ENCODE data around the gene INSR.

INSR gene

DNA sequence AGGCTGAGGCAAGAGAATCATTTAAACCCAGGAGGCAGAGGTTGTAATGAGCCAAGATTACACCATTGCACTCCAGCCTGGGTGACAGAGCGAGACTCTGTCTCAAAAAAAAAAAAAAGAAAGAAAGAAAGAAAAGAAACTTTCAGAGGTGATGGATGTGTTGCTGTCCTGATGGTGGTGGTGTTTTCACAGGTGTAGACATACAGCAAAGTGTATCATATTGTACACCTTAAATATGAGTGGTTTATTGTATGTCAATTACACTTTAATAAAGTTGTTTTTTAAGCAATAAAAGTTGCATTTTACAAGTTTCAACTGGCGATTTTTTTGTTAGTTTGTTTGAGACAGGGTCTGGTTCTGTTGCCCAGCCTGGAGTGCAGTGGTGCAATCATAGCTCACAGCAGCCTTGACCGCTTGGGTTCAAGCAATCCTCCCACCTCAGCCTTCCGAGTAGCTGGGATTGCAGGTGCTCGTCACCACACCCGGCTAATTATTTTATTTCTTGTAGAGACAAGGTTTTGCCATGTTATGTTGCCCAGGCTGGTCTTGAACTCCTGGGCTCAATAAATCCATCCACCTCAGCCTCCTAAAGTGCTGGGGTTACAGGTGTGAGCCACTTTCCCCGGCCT lies 13.5 kb upstream of the INSR start:
- Histone ChIP-seq H3K4me2 (ENCODE audit: low read length) (no peak overlapping the region), H3K27me3 (ENCODE audit: low read depth, low read length) (no peaks in the 10 kb centered on the region), H3K4me1 (ENCODE audit: low read length) (no peaks in the 10 kb centered on the region), H3K79me2 (ENCODE audit: low read length) (no peaks in the 10 kb centered on the region), H3K9me3 (ENCODE audit: insufficient read depth, low read length) (no peaks in the 10 kb centered on the region), H4K20me1 (ENCODE audit: insufficient read depth, low read length) (no peaks in the 10 kb centered on the region), H3K4me3 (ENCODE audit: low read length) (no peak overlapping the region), H3K27ac (ENCODE audit: low read length) (no peak overlapping the region), H2AFZ (ENCODE audit: low read depth, low read length) (no peak overlapping the region), H3K36me3 (replicated peaks; ENCODE audit: low read depth, low read length) (no peaks in the 10 kb centered on the region), H3K9ac (ENCODE audit: low read length) (no peak overlapping the region)
- no peak for TF ChIP-seq EZH2phosphoT487 (IDR thresholded peaks at IDR 0.05; ENCODE audit: low read depth)
- TF ChIP-seq, protein P1, sequence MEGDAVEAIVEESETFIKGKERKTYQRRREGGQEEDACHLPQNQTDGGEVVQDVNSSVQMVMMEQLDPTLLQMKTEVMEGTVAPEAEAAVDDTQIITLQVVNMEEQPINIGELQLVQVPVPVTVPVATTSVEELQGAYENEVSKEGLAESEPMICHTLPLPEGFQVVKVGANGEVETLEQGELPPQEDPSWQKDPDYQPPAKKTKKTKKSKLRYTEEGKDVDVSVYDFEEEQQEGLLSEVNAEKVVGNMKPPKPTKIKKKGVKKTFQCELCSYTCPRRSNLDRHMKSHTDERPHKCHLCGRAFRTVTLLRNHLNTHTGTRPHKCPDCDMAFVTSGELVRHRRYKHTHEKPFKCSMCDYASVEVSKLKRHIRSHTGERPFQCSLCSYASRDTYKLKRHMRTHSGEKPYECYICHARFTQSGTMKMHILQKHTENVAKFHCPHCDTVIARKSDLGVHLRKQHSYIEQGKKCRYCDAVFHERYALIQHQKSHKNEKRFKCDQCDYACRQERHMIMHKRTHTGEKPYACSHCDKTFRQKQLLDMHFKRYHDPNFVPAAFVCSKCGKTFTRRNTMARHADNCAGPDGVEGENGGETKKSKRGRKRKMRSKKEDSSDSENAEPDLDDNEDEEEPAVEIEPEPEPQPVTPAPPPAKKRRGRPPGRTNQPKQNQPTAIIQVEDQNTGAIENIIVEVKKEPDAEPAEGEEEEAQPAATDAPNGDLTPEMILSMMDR (IDR thresholded peaks at IDR 0.05; ENCODE audit: low read depth, low read length), result no peak

DNA sequence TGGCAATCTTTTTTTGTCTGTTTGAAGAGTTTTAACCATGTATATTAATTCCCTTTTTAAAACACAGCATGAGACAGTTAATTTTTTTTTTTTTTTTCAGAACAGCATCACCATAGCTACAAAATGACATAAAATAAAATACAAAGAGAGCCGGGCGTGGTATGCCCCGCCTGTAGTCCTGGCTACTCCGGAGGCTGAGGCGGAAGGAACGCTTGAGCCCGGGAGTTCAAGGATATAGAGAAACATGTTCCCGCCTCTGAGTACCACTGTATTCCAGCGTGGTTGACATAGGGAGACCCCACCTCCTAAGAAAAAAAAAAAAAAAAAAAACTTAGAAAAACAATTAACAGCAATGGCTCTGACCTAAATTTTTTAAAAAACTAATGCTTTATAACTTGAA lies 10.0 kb upstream of the INSR start:
- H3K27ac ChIP-seq (ENCODE audit: low read length), result no peak overlapping the region
- H3K4me2 ChIP-seq (ENCODE audit: low read length), result no peak overlapping the region
- H4K20me1 ChIP-seq (ENCODE audit: insufficient read depth, low read length), result no peaks in the 10 kb centered on the region
- H3K36me3 ChIP-seq (replicated peaks; ENCODE audit: low read depth, low read length), result no peaks in the 10 kb centered on the region
- no peaks in the 10 kb centered on the region for H3K79me2 ChIP-seq (ENCODE audit: low read length)
- H3K9me3 ChIP-seq (ENCODE audit: insufficient read depth, low read length), result no peaks in the 10 kb centered on the region
- H2AFZ ChIP-seq (ENCODE audit: low read depth, low read length), result no peak overlapping the region
- H3K4me3 ChIP-seq (ENCODE audit: low read length), result no peak overlapping the region
- H3K9ac ChIP-seq (ENCODE audit: low read length), result no peak overlapping the region
- no peaks in the 10 kb centered on the region for H3K4me1 ChIP-seq (ENCODE audit: low read length)
- no peak for TF ChIP-seq EZH2phosphoT487 (IDR thresholded peaks at IDR 0.05; ENCODE audit: low read depth)
- TF ChIP-seq, protein P1 (IDR thresholded peaks at IDR 0.05; ENCODE audit: low read depth, low read length), result no peak
- H3K27me3 ChIP-seq (ENCODE audit: low read depth, low read length), result no peaks in the 10 kb centered on the region

DNA sequence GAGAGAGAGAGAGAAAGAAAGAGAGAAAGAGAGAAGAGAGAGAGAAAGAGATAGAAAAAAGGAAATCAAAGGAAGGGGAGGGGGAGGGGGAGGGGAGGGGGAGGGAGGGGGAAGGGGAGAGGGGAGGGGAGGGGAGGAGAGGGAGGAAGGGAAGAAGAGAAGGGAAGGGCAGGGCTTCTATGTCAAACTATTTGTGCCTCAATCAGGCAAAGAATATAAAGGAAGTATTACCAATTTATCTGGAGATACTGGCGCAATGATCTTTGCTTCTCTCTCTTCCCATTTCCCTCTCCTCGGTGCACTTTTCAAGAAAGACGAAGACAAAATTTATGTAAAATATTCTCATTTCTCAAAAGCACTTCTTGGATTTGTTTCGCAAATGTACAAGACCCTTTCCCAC lies 9.3 kb upstream of the INSR start:
- H3K36me3 ChIP-seq (replicated peaks; ENCODE audit: low read depth, low read length), result no peaks in the 10 kb centered on the region
- no peak overlapping the region for H3K4me2 ChIP-seq (ENCODE audit: low read length)
- H3K4me3 ChIP-seq (ENCODE audit: low read length), result no peak overlapping the region
- H4K20me1 ChIP-seq (ENCODE audit: insufficient read depth, low read length), result no peaks in the 10 kb centered on the region
- H3K4me1 ChIP-seq (ENCODE audit: low read length), result no peaks in the 10 kb centered on the region
- no peak overlapping the region for H3K9ac ChIP-seq (ENCODE audit: low read length)
- no peaks in the 10 kb centered on the region for H3K9me3 ChIP-seq (ENCODE audit: insufficient read depth, low read length)
- no peak overlapping the region for H2AFZ ChIP-seq (ENCODE audit: low read depth, low read length)
- TF ChIP-seq EZH2phosphoT487 (IDR thresholded peaks at IDR 0.05; ENCODE audit: low read depth), result no peak
- TF ChIP-seq, protein P1 (IDR thresholded peaks at IDR 0.05; ENCODE audit: low read depth, low read length), result no peak
- H3K27ac ChIP-seq (ENCODE audit: low read length), result no peak overlapping the region
- H3K79me2 ChIP-seq (ENCODE audit: low read length), result no peaks in the 10 kb centered on the region
- no peaks in the 10 kb centered on the region for H3K27me3 ChIP-seq (ENCODE audit: low read depth, low read length)

DNA sequence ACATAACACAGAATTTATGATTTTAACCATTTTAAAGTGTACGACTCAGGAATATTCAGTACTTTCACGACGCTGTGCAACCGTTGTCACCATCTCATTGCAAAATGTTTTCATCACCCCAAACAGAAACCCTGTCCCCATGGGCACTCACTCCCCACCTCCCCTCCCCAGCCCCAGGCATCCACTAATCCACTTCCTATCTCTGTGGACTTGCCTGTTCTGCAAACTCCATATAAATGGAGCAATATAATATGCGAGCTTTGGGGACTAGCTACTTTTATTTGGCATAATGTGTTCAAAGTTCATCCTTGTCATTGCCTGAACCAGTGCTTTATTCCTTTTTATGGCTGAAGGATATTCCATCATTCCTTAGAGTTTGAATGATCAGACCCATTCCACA lies 7.3 kb upstream of the INSR start:
- H4K20me1 ChIP-seq (ENCODE audit: insufficient read depth, low read length), result no peaks in the 10 kb centered on the region
- H2AFZ ChIP-seq (ENCODE audit: low read depth, low read length), result no peak overlapping the region
- TF ChIP-seq, protein P1 (IDR thresholded peaks at IDR 0.05; ENCODE audit: low read depth, low read length), result no peak
- TF ChIP-seq EZH2phosphoT487 (IDR thresholded peaks at IDR 0.05; ENCODE audit: low read depth), result no peak
- no peaks in the 10 kb centered on the region for H3K27me3 ChIP-seq (ENCODE audit: low read depth, low read length)
- no peak overlapping the region for H3K4me3 ChIP-seq (ENCODE audit: low read length)
- no peaks in the 10 kb centered on the region for H3K4me1 ChIP-seq (ENCODE audit: low read length)
- no peak overlapping the region for H3K27ac ChIP-seq (ENCODE audit: low read length)
- H3K9me3 ChIP-seq (ENCODE audit: insufficient read depth, low read length), result no peaks in the 10 kb centered on the region
- no peaks in the 10 kb centered on the region for H3K36me3 ChIP-seq (replicated peaks; ENCODE audit: low read depth, low read length)
- no peaks in the 10 kb centered on the region for H3K79me2 ChIP-seq (ENCODE audit: low read length)
- no peak overlapping the region for H3K9ac ChIP-seq (ENCODE audit: low read length)
- H3K4me2 ChIP-seq (ENCODE audit: low read length), result no peak overlapping the region
